Thyroid gland (tissue), 4 donors: ENCODE measurements around the gene NSG1.

Experiments
- POLR2A ChIP-seq, 2 donors: fragments of 450-650 bp; IDR thresholded peaks; one replicate each; pipeline ENCODE4 v1.6.1; 2017; ENCODE audit warnings: antibody characterized with exemption in 2 of 2, mild to moderate bottlenecking in 2 of 2, moderate library complexity in 1 of 2
- TF ChIP-seq, protein P1 (sequence below), 6 experiments: fragments of 200-600 bp in 3 of 6; fragments of 450-650 bp in 3 of 6; sonication (generic) in 3 of 6; IDR thresholded peaks; one replicate each; pipeline ENCODE4 v1.5.1; 2016 to 2019; ENCODE audit warnings: antibody characterized with exemption in 6 of 6, mild to moderate bottlenecking in 2 of 6, inconsistent platforms in 1 of 6, moderate library complexity in 1 of 6

DNA sequence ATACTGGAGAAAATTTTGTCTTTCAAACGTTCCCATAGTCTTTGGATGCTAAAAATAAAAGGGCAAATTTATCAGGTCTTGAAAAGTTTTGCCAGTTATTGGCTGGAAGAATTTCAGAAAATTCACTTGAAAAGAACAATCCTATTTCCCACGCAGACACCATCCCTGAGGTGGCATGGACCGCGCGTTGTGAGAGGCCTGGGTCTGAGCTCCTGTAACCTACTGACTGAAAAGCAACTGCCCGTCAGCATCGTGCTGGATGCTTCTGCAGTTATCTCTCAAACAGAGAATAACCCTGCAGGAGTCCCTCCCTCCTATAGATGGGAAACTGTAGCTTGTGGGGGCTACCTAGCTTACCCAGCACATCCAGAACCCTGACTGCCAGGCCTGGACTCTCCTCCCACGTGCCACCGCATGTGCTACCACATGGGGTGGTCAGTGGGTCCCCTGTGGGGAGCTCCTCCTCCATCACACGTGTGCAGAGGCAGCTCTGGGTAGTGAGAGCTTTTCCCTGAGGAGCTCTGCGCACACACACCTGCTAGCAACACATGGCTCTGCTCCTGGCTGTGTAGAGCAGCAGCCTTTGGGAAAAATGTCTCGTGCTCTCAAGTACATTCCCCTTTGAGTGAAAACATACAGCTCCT lies 36.1 kb downstream of the NSG1 start:
- TF ChIP-seq, protein P1, sequence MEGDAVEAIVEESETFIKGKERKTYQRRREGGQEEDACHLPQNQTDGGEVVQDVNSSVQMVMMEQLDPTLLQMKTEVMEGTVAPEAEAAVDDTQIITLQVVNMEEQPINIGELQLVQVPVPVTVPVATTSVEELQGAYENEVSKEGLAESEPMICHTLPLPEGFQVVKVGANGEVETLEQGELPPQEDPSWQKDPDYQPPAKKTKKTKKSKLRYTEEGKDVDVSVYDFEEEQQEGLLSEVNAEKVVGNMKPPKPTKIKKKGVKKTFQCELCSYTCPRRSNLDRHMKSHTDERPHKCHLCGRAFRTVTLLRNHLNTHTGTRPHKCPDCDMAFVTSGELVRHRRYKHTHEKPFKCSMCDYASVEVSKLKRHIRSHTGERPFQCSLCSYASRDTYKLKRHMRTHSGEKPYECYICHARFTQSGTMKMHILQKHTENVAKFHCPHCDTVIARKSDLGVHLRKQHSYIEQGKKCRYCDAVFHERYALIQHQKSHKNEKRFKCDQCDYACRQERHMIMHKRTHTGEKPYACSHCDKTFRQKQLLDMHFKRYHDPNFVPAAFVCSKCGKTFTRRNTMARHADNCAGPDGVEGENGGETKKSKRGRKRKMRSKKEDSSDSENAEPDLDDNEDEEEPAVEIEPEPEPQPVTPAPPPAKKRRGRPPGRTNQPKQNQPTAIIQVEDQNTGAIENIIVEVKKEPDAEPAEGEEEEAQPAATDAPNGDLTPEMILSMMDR (IDR thresholded peaks at IDR 0.05), result no peak
- no peak for TF ChIP-seq POLR2A (IDR thresholded peaks at IDR 0.05)
